ENCODE data around the gene KIF23. TPM values are rescaled to one million over a fixed set of nuclear protein-coding genes. Genes with fewer than 3 reads are reported as not detected.
"Not testable (repeated sequence)": the region's sequence is repeated elsewhere in the genome, so short reads cannot be mapped to it uniquely, and the experiment has no call there.

KIF23 gene
- total RNA-seq, 2 donors from 2014 or later = 0.82 to 1.1 TPM

- intact Hi-C loops (cut with DNase I) = no loop called here
- DNase-seq (no peak), ATAC-seq (no peak)
Measured at GRCh38 chr15:69422336-69422895, 8.3 kb downstream of the KIF23 start.

- intact Hi-C loops (cut with DNase I) = no loop called here
- DNase-seq = no peak
- ATAC-seq = no peak
Measured at GRCh38 chr15:69424001-69424400, 9.9 kb downstream of the KIF23 start.

- no peak for DNase-seq
- ATAC-seq = no peak
- intact Hi-C loops (cut with DNase I) = no loop called here
Measured at GRCh38 chr15:69424748-69425413, 10.7 kb downstream of the KIF23 start.

DNA sequence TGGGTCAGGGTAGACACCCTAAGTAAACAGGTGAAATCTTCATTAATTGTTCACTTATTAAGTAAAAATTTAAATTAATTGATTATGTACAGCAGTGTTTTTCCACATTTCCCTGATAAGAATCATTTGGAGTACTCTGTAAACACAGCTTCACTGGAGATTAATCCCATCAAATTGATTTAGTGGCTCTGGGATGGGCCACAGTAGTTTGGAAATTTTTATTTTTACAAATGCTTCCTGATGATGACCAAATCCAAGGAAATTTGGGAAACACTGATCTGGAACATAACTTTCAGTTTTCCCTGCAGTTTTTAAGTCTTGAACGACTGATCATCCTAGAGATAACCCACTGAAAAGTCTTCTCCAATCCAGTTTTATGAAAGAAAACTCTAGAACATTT, 19.7 kb downstream of the KIF23 start:
- intact Hi-C loops (cut with DNase I) = no loop called here
- DNase-seq (no peak), ATAC-seq (no peak)

DNA sequence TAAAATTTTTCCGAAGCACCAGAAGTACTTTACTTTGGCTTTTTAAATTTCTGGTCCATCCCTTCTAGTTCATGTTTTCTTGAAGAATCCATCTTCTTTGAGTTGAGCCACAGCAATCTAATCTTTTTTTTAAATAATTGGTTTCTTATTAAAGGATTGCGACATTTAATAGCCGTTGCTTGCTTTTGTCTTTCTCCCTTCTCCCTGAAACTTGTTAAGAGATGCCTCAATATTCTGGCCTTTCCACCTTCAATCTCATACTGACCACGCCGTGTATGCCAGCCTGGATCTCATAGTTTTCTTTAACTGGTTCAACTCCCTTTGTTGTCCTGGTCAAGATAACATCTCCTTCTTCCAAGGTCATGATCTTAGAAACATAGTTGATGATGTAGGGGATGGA, 20.1 kb downstream of the KIF23 start:
- DNase-seq (no peak), ATAC-seq (no peak)
- intact Hi-C loops (cut with DNase I) = no loop called here

DNA sequence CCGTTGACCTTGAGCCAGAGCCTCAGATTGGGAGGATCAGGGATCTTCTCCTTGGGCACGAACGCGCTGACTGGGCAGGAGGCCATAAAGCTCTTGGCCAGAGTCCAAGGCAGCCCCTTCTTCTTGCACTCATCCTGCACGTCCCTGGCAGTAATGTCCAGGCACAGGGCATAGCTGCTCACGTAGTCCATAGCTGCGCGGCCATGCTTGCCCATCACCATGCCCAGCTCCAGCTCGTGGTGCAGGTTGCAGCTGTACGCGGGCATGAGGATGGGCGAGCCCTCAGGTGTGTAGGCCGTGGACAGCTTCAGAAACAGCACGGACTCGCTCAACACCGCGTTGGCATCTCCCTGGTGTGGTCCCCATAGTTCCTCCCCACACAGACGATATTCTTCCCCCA, 20.5 kb downstream of the KIF23 start:
- DNase-seq (no peak), ATAC-seq (no peak)
- intact Hi-C loops (cut with DNase I) = no loop called here

GRCh38 chr15:69435985-69436384, 21.8 kb downstream of the KIF23 start:
- DNase-seq = no peak
- intact Hi-C loops (cut with DNase I) = no loop called here
- no peak for ATAC-seq

GRCh38 chr15:69436951-69437350, 22.8 kb downstream of the KIF23 start:
- intact Hi-C loops (cut with DNase I) = no loop called here
- no peak for ATAC-seq

DNA sequence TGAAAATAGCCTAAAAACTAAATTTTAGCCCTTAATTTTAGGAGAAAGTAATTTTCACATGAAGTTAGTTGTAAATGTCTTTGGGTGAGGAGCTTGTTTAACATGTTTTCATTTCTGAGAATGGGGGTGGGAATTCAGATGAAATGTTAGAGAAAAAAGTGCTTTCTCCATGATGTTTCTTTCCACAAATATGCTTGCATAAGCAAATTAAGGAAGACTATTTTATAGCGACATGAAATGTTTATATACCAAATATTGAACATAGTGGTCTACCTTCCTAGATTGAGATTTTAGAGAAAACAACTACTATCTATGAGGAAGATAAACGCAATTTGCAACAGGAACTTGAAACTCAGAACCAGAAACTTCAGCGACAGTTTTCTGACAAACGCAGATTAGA, 25.5 kb downstream of the KIF23 start:
- DNase-seq (no peak), ATAC-seq (no peak)
- intact Hi-C loops (cut with DNase I) = no loop called here

More at GRCh38 chr15:69436951-69437350, 22.8 kb downstream of the KIF23 start:
- no peak for DNase-seq

GRCh38 chr15:69443032-69443611, 29.0 kb downstream of the KIF23 start:
- no peak for ATAC-seq
- no peak for DNase-seq
- intact Hi-C loops (cut with DNase I) = no loop called here

GRCh38 chr15:69444686-69445085, 30.5 kb downstream of the KIF23 start:
- DNase-seq = no peak
- intact Hi-C loops (cut with DNase I) = no loop called here
- ATAC-seq = no peak

- intact Hi-C loops (cut with DNase I) = no loop called here
- ATAC-seq (no peak), DNase-seq (no peak)
Measured at GRCh38 chr15:69446953-69447352, 32.8 kb downstream of the KIF23 start.

- ATAC-seq; intact Hi-C loops (cut with DNase I); DNase-seq: not testable (repeated sequence)
Measured at GRCh38 chr15:69450221-69450620, 36.1 kb downstream of the KIF23 start.

DNA sequence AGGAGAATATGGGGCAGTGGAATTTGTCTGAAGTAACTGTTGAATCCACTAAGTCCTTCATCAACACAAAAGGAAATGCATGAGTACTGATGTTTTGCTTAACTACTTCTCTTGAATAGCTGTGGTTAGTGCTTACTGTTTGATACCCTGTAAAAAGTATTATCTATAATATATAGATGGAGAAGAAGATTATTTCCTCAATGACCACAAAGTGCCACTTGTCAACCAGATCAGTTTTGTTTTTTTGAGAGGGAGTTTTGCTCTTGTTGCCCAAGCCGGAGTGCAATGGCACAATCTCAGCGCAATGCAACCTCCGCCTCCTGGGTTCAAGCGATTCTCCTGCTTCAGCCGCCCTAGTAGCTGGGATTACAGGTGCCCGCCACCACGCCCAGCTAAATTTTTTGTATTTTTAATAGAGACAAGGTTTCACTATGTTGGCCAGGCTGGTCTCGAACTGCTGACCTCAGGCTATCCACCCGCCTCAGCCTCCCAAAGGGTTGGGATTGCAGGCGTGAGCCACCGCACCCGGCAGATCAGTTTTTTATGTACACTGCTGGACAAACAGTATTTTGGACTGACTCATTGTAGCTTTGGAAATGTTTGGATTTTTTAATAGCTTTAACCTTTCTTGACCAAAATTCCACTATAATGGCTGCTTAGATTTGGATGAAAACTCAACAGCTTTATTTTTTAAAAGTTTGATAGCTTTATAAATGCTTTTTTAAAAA, 37.0 kb downstream of the KIF23 start:
- DNase-seq (no peak), ATAC-seq (no peak)
- intact Hi-C loops (cut with DNase I) = no loop called here

DNA sequence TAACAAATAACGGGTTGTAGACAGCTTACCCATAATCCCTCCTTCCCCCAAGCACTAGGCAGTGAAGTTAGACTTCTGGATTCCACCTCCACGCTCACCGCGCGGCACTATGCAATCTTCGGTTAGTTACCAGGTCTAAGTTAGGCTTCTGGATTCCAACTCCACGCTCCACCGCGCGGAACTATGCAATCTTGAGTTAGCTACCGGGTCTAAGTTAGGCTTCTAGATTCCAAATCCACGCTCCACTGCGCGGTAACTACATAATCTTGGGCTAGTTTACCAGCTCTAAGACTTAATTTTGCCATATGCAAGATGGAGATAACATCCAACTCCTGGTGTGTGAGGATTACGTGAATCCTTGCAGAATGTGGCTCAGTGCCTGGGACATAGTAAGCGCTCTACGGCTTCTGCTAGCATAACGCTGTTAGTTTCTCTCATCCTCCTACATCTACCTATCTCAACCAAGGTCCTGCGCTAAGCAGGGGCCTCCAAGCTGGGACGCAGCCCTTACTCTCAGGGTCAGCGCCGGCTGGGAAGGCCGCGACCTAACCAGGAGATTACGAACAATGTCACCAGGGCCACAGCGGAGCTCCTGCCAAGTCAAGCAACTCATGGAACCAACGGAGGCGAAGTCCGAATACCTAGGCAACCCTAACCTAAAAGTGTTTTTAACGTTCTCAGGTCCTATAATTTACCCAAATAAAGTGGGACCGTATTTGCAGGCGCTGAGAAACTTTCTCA, 38.0 kb downstream of the KIF23 start:
- intact Hi-C loops (cut with DNase I) = no loop called here
- ATAC-seq (peak; percentile 31 to 44), DNase-seq (no peak)

- intact Hi-C loops (cut with DNase I) = no loop called here
- DNase-seq (peak; percentile 98), ATAC-seq (peak; percentile 95 to 97)
Measured at GRCh38 chr15:69452692-69453521, 38.8 kb downstream of the KIF23 start, which contains the start of gene RPLP1. Gene RPLP1, plus strand, starts transcription at chr15:69452818. Its CDS starts 131 bp downstream, at chr15:69452949.

DNA sequence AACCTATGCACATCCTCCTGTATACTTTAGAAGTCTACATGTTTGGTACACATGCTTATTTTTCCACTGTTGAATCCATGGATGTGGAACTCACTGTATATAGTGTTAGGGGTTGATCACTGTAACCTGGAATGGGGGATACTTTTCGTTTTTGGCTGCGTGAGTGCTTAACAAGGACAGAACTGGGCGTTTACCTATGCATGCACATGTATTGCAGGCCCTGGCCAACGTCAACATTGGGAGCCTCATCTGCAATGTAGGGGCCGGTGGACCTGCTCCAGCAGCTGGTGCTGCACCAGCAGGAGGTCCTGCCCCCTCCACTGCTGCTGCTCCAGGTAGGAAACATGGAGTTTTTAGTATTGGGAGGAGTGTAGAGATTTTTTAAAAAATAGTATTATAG, 40.8 kb downstream of the KIF23 start:
- DNase-seq (no peak), ATAC-seq (no peak)
- intact Hi-C loops (cut with DNase I) = no loop called here

All from left cardiac atrium (tissue), 4 donors.